GM10266 (cell line): ENCODE results near the gene PUS7L.
A peak's percentile ranks its signal among the peaks of the same experiment; 100 is the strongest.
"Not testable (repeated sequence)": the region's sequence is repeated elsewhere in the genome, so short reads cannot be mapped to it uniquely, and the experiment has no call there.

Experiments used
- DNase-seq: peaks from one replicate; pipeline ENCODE4 v3.0.0; 2012; ENCODE audit errors: extremely low spot score
- CTCF ChIP-seq: IDR thresholded peaks from 2 replicates; pipeline ENCODE4 v1.5.1; 2012; ENCODE audit warnings: mild to moderate bottlenecking, low read depth; ENCODE audit not compliant: control insufficient read depth, insufficient read depth; ENCODE audit errors: missing control alignments

PUS7L gene

GRCh38 chr12:43762596-43762995 is 4.0 kb upstream of the PUS7L start:
- no peak for DNase-seq

DNA sequence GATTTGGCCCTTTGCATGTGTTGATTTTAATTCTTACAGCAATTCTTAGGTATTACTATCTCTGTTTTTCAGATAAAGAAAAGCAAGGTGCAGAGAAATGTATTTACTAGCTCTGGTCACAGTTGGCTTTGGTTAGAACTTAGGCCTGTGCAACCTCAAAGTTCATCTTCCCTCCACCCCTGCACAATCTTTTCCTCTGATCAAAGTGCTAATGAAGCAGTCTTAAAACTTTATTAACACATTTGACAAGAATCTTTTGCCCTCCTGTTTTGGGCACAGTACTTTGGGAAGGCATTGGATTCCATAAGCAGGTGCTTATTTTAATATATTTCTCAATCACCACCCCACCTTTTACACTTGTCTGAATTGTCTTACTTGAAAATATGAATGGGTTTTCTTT is 2.9 kb upstream of the PUS7L start:
- no peak for TF ChIP-seq CTCF
- DNase-seq = no peak

More at GRCh38 chr12:43762596-43762995, 4.0 kb upstream of the PUS7L start:
- no peak for TF ChIP-seq CTCF

DNA sequence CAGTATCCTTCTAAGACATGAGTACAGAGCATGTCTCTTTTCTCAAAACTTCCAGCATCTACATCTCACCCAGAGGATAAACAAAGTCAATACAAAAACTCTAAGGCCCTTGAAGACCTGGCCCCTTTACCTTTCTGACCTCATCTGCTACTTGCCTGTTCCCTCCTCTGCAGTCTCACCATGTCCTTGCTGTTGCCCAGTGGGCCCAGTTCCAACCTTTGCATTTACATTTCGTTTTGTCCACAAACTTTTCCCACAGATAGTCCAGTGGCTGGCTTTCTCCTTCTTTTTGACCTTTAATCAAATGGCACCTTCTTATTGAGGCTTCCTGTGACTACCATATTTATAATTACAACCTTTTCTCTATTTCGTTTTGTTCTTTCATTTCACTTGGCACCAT is 1.8 kb upstream of the PUS7L start:
- DNase-seq = no peak
- TF ChIP-seq CTCF = no peak

- no peak for TF ChIP-seq CTCF
- DNase-seq = peak; percentile 10
Observed at GRCh38 chr12:43758247-43758727, 303 bp downstream of the PUS7L start.

- no peak for TF ChIP-seq CTCF
- DNase-seq = no peak
Observed at GRCh38 chr12:43754015-43754414, 4.6 kb downstream of the PUS7L start.

DNA sequence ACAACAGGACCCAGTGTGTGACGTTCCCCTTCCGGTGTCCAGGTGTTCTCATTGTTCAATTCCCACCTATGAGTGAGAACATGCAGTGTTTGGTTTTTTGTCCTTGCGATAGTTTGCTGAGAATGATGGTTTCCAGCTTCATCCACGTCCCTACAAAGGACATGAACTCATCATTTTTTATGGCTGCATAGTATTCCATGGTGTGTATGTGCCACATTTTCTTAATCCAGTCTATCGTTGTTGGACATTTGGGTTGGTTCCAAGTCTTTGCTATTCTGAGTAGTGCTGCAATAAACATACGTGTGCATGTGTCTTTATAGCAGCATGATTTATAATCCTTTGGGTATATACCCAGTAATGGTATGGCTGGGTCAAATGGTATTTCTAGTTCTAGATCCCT is 7.2 kb downstream of the PUS7L start:
- not testable (repeated sequence) for DNase-seq

GRCh38 chr12:43750814-43751213 is 7.8 kb downstream of the PUS7L start:
- no peak for TF ChIP-seq CTCF
- DNase-seq = no peak

DNA sequence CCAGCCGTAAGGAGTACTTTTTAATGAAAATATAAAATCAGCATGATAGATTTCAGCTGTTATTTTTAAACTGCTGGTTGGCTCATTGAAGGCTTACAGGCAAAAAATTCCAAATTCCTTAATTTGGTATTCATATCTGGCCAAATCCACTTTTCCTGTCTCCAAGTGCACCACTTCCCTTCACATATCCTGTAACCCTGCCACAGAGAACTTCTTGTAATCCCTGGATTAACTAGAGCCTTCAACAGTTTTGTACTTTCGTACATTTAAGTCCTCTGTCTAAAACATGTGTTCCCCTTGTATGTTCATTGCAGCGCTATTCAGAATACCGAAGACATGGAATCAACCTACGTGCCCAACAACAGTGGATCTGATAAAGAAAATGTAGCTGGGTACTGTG is 9.6 kb downstream of the PUS7L start:
- DNase-seq = no peak
- no peak for TF ChIP-seq CTCF
